Activated CD8-positive, alpha-beta memory T cell treated with anti-CD3 and anti-CD28 coated beads, Interleukin-2, amount 50 U/mL, for 4 hours (primary cell): ENCODE results near the gene PAQR6.

Experiments
- DNase-seq: peaks from one replicate; pipeline ENCODE4 v3.0.0-alpha.2; 2020

The PAQR6 gene

DNA sequence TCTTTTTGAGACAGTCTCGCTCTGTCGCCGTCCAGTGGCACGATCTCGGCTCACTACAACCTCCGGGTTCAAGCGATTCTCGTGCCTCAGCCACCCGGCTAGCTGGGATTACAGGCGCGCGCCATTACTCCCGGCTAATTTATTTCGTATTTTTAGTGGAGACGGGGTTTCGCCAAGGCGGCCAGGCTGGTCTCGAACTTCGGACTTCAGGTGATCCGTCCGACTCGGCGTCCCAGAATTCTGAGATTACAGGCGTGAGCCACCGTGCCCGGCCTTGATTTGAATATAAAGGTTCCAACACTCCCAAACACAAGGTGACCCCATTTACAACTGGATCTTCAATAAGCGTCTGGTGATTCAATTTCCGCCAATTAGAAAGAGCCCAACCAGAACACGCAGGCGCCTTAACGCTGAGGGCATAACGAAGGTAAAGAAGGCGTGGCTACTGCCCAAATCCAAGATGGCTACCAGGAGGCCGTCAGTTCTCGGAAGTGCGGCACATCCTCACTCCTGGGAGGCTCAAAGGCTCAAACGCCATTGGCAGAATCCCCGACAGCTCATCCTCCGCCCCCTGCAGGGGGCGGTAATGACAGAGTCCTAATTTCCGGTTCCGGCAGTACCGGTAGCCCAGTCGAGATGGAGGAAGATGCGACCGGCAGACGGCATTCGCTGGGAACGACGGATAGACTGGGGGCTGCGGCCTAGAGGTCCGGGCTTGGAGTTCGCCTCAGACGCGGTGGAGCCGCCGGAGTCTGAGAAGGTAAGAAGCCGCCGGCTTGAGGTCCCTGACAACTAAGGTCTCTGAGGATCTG is 54.2 kb downstream of the PAQR6 start, which contains the start of gene SLC25A44:
Gene SLC25A44, plus strand, starts transcription at position 617 of the 812 bp plus-strand sequence. CDS start 5,744 bp downstream, outside the sequence.
- DNase-seq, result peak; percentile 95
